ENCODE measurements around the gene R3HDM2. TPM values are rescaled to one million over a fixed set of nuclear protein-coding genes. Genes with fewer than 3 reads are reported as not detected.
A peak's percentile ranks its signal among the peaks of the same experiment; 100 is the strongest.

Gene R3HDM2
- total and polyA plus RNA-seq, 4 donors, result 18.1 to 60.7 (median 30.6) TPM

GRCh38 chr12:57323416-57323815 is 107.4 kb downstream of the R3HDM2 start:
- Histone ChIP-seq H3K36me3 (ENCODE audit: control insufficient read depth in 4 of 4, insufficient read depth in 4 of 4, low read length in 4 of 4) (peaks cover 0 to 2% (median 0%) of the 10 kb centered on the region in 4 donors), H3K27me3 (ENCODE audit: control insufficient read depth in 3 of 3, insufficient read depth in 3 of 3, low read length in 2 of 3) (peaks cover 0 to 2% (median 0%) of the 10 kb centered on the region in 3 donors), H3K4me1 (ENCODE audit: control insufficient read depth in 5 of 5, insufficient read depth in 5 of 5, low read length in 5 of 5) (peaks cover 0 to 10% (median 2%) of the 10 kb centered on the region in 5 donors), H3K4me3 (no peak overlapping the region), H3K9ac (ENCODE audit: insufficient read depth in 1 of 2, low read length in 2 of 2) (no peak overlapping the region), H3K9me3 (ENCODE audit: control insufficient read depth in 4 of 4, insufficient read depth in 3 of 4, low read length in 3 of 4) (no peaks in the 10 kb centered on the region), H3K27ac (ENCODE audit: low read depth in 1 of 2, low read length in 1 of 2) (no peak overlapping the region)
- ATAC-seq (ENCODE audit: insufficient read depth, low FRiP score), result no peak
- DNase-seq, result peak in 2 of 3 donors; percentile 45 to 69
- TF ChIP-seq CTCF (IDR thresholded peaks at IDR 0.05; ENCODE audit: control extremely low read depth, extremely low read depth), result no peak
- WGBS, 2 donors, result 75 to 88% methylated on average over 3 of the region's 3 CpGs

- DNase-seq (peak in 1 of 3 donors; percentile 14), ATAC-seq (ENCODE audit: insufficient read depth, low FRiP score) (no peak)
- Histone ChIP-seq H3K4me1 (ENCODE audit: control insufficient read depth in 5 of 5, insufficient read depth in 5 of 5, low read length in 5 of 5) (peaks cover 0 to 10% (median 2%) of the 10 kb centered on the region in 5 donors), H3K4me3 (no peak overlapping the region), H3K27me3 (ENCODE audit: control insufficient read depth in 3 of 3, insufficient read depth in 3 of 3, low read length in 2 of 3) (peaks cover 0 to 2% (median 0%) of the 10 kb centered on the region in 3 donors), H3K9ac (ENCODE audit: insufficient read depth in 1 of 2, low read length in 2 of 2) (no peak overlapping the region), H3K36me3 (ENCODE audit: control insufficient read depth in 4 of 4, insufficient read depth in 4 of 4, low read length in 4 of 4) (no peaks in the 10 kb centered on the region), H3K9me3 (ENCODE audit: control insufficient read depth in 4 of 4, insufficient read depth in 3 of 4, low read length in 3 of 4) (no peaks in the 10 kb centered on the region), H3K27ac (ENCODE audit: low read depth in 1 of 2, low read length in 1 of 2) (no peak overlapping the region)
- 79 to 87% methylated on average over 2 of the region's 2 CpGs for WGBS, 2 donors
- no peak for TF ChIP-seq CTCF (IDR thresholded peaks at IDR 0.05; ENCODE audit: control extremely low read depth, extremely low read depth)
These were observed 110.2 kb downstream of the R3HDM2 start for GRCh38 chr12:57320639-57321038.

GRCh38 chr12:57319678-57320469 is 111.0 kb downstream of the R3HDM2 start:
- peaks cover 0 to 10% (median 2%) of the 10 kb centered on the region in 5 donors for H3K4me1 ChIP-seq (ENCODE audit: control insufficient read depth in 5 of 5, insufficient read depth in 5 of 5, low read length in 5 of 5)
- WGBS, 2 donors, result 92 to 93% methylated on average over 11 of the region's 11 CpGs
- no peak for ATAC-seq (ENCODE audit: insufficient read depth, low FRiP score)
- DNase-seq, result peak in 1 of 3 donors; percentile 13
- H3K9me3 ChIP-seq (ENCODE audit: control insufficient read depth in 4 of 4, insufficient read depth in 3 of 4, low read length in 3 of 4), result no peaks in the 10 kb centered on the region
- no peak overlapping the region for H3K4me3 ChIP-seq
- no peak overlapping the region for H3K9ac ChIP-seq (ENCODE audit: insufficient read depth in 1 of 2, low read length in 2 of 2)
- H3K27me3 ChIP-seq (ENCODE audit: control insufficient read depth in 3 of 3, insufficient read depth in 3 of 3, low read length in 2 of 3), result no peaks in the 10 kb centered on the region
- H3K36me3 ChIP-seq (ENCODE audit: control insufficient read depth in 4 of 4, insufficient read depth in 4 of 4, low read length in 4 of 4), result no peaks in the 10 kb centered on the region
- no peak for TF ChIP-seq CTCF (IDR thresholded peaks at IDR 0.05; ENCODE audit: control extremely low read depth, extremely low read depth)
- no peak overlapping the region for H3K27ac ChIP-seq (ENCODE audit: low read depth in 1 of 2, low read length in 1 of 2)

All from lung (tissue), 12 donors.